K562 (cell line): ENCODE measurements around the gene TRMT44. TPM values are rescaled to one million over a fixed set of nuclear protein-coding genes. Genes with fewer than 3 reads are reported as not detected.

Source experiments
- ATAC-seq: fragments of 200-7000 bp; cut with Tn5 transposase; 3 replicates; pipeline ENCODE4 v1.9.1; 2020; ENCODE audit warnings: moderate library complexity
- BruUV-seq: library from RNA; stranded (reverse); fragments of 400-500 nt; replicated peaks from 2 replicates; lab custom pipeline; 2021; lab: Mats Ljungman, UMichigan
- CTCF ChIA-PET: fragments of 300-600 bp; formaldehyde crosslinking; extraction: SDS; loops from one replicate; lab custom pipeline; 2021; ENCODE audit warnings: low intra/inter-chr PET ratio; lab: Yijun Ruan, JAX
- POLR2A ChIA-PET: fragments of 300-600, 350-650 bp; sonication (Branson Sonifier 250); formaldehyde crosslinking; extraction: SDS; loops from one replicate; lab custom pipeline; 2021; ENCODE audit warnings: antibody characterized with exemption, inconsistent platforms; lab: Yijun Ruan, JAX
- DNase-seq, 4 experiments: peaks; one replicate each; pipeline versions ENCODE4 v3.0.0 to v3.0.0-alpha.2; 2011 to 2018; ENCODE audit warnings: low spot score in 3 of 4, mixed read lengths in 3 of 4; ENCODE audit errors: extremely low read depth in 1 of 4
- FAIRE-seq: peaks from 2 replicates; lab custom pipeline; 2011; peaks lifted over from hg19 to GRCh38; lab: Jason Lieb, UNC
- H2AFZ ChIP-seq: 2 replicates; pipeline ENCODE4 v1.6.0; 2011; ENCODE audit warnings: low read depth, low read length, control low read depth, inconsistent platforms
- H3K27ac ChIP-seq: fragments of 200-600 bp; 3 replicates; pipeline ENCODE4 v1.8.0; 2011; ENCODE audit warnings: low read depth, mild to moderate bottlenecking, control low read depth, inconsistent platforms, low read length, moderate library complexity, mixed read lengths; ENCODE audit errors: extremely low read depth
- H3K27me3 ChIP-seq, 2 experiments: fragments of 300-600 bp in 1 of 2; 2 replicates in 1 of 2; 3 replicates in 1 of 2; pipeline versions ENCODE4 v1.6.0 to v1.8.0; 2011; ENCODE audit warnings: inconsistent platforms in 2 of 2, low read length in 2 of 2, mild to moderate bottlenecking in 1 of 2, mixed read lengths in 1 of 2, moderate library complexity in 1 of 2; ENCODE audit not compliant: control insufficient read depth in 2 of 2, insufficient read depth in 2 of 2
- H3K36me3 ChIP-seq: fragments of 300-600 bp; 3 replicates; pipeline ENCODE4 v1.8.0; 2011; ENCODE audit warnings: mild to moderate bottlenecking, low read length, inconsistent platforms; ENCODE audit not compliant: control insufficient read depth, insufficient read depth
- H3K4me1 ChIP-seq, 2 experiments: fragments of 200-600 bp in 1 of 2; replicated peaks in 1 of 2; 2 replicates in 1 of 2; 3 replicates in 1 of 2; pipeline versions ENCODE4 v1.5.1 to v1.8.0; 2011; ENCODE audit warnings: inconsistent platforms in 2 of 2, low read length in 2 of 2, mild to moderate bottlenecking in 1 of 2, mixed read lengths in 1 of 2, moderate library complexity in 1 of 2; ENCODE audit not compliant: control insufficient read depth in 2 of 2, insufficient read depth in 2 of 2
- H3K4me2 ChIP-seq: 2 replicates; pipeline ENCODE4 v1.6.1; 2011; ENCODE audit warnings: low read length, control low read depth, inconsistent platforms, mixed read lengths; ENCODE audit not compliant: insufficient read depth
- H3K4me3 ChIP-seq: fragments of 200-600 bp; sonication (generic), shearing (Covaris generic); 2 replicates; pipeline ENCODE4 v1.5.1; 2016; ENCODE audit warnings: control low read depth, inconsistent platforms
- H3K79me2 ChIP-seq: fragments of 200-600 bp; 3 replicates; pipeline ENCODE4 v1.8.0; 2011; ENCODE audit warnings: low read length, inconsistent platforms; ENCODE audit not compliant: control insufficient read depth, insufficient read depth
- H3K9ac ChIP-seq, 2 experiments: 2 replicates each; pipeline versions ENCODE4 v1.6.0 to v1.6.1; 2011; ENCODE audit warnings: low read depth in 2 of 2, low read length in 2 of 2, control low read depth in 1 of 2, inconsistent platforms in 1 of 2, mild to moderate bottlenecking in 1 of 2, mixed read lengths in 1 of 2; ENCODE audit not compliant: insufficient read depth in 1 of 2
- H3K9me1 ChIP-seq: one replicate; pipeline ENCODE4 v1.6.0; 2011; ENCODE audit warnings: inconsistent platforms, mild to moderate bottlenecking, low read length, moderate library complexity; ENCODE audit not compliant: control insufficient read depth, insufficient read depth
- H3K9me3 ChIP-seq: replicated peaks from 2 replicates; pipeline ENCODE4 v1.5.1; 2011; ENCODE audit warnings: low read depth, low read length, inconsistent platforms; ENCODE audit not compliant: control insufficient read depth, insufficient read depth
- H4K20me1 ChIP-seq: replicated peaks from 2 replicates; pipeline ENCODE4 v1.6.1; 2011; ENCODE audit warnings: low read length, inconsistent platforms, mixed read lengths; ENCODE audit not compliant: control insufficient read depth, insufficient read depth
- CXXC5 ChIP-seq: fragments of 250-450 bp; sonication (Bioruptor Pico); IDR thresholded peaks from 2 replicates; pipeline ENCODE4 v1.8.0; 2022; ENCODE audit warnings: inconsistent platforms, mild to moderate bottlenecking, moderate library complexity
- EP400 ChIP-seq: fragments of 450-650 bp; IDR thresholded peaks from 2 replicates; pipeline ENCODE4 v1.6.1; 2017; ENCODE audit warnings: antibody characterized with exemption, mild to moderate bottlenecking, moderate library complexity
- IRF1 ChIP-seq: sonication (generic); formaldehyde crosslinking; IDR thresholded peaks from 2 replicates; pipeline ENCODE4 v1.8.0; 2022; ENCODE audit warnings: missing genetic modification reagents, mild to moderate bottlenecking, borderline replicate concordance
- OTX1 ChIP-seq: fragments of 450-650 bp; formaldehyde crosslinking; IDR thresholded peaks from 2 replicates; pipeline ENCODE4 v1.4.0; 2022; ENCODE audit warnings: mild to moderate bottlenecking
- PBX2 ChIP-seq, 2 experiments: IDR thresholded peaks in 1 of 2; conservative IDR thresholded peaks in 1 of 2; 2 replicates each; pipeline ENCODE4 v1.6.1; 2016; ENCODE audit warnings: low read depth in 2 of 2, mild to moderate bottlenecking in 1 of 2, missing compliant biosample characterization in 1 of 2, missing genetic modification characterization in 1 of 2, moderate library complexity in 1 of 2
- SMARCE1 ChIP-seq: fragments of 450-650 bp; IDR thresholded peaks from 2 replicates; pipeline ENCODE4 v1.7.1; 2016; ENCODE audit warnings: mild to moderate bottlenecking
- TAF1 ChIP-seq: IDR thresholded peaks from 2 replicates; pipeline ENCODE4 v1.6.1; 2011; ENCODE audit warnings: mild to moderate bottlenecking, low read length, moderate library complexity; ENCODE audit not compliant: insufficient read depth, control insufficient read depth, severe bottlenecking; ENCODE audit errors: extremely low read depth
- THRB ChIP-seq: fragments of 450-650 bp; formaldehyde crosslinking; conservative IDR thresholded peaks from 2 replicates; pipeline ENCODE4 v1.4.0; 2022; ENCODE audit warnings: mild to moderate bottlenecking, missing genetic modification characterization
- ZNF212 ChIP-seq: fragments of 450-650 bp; formaldehyde crosslinking; IDR thresholded peaks from 2 replicates; pipeline ENCODE4 v1.4.0; 2020; ENCODE audit warnings: mild to moderate bottlenecking
- WGBS: fragments of 100-300 bp; shearing (Covaris generic); methylation state at CpG from one replicate; pipeline ENCODE4 v1.1.6; 2016; ENCODE audit warnings: low coverage, mixed read lengths; ENCODE audit not compliant: insufficient coverage; ENCODE audit errors: missing lambda C conversion rate; 5-methylcytosine and 5-hydroxymethylcytosine counted together
- in situ Hi-C: fragments of 300-500 bp; cut with MboI; formaldehyde crosslinking; loops from 4 replicates; pipeline ENCODE4 v1.15.0; 2018; ENCODE audit warnings: inconsistent platforms, mixed read lengths
- intact Hi-C: fragments of 100-400 bp; cut with micrococcal nuclease; formaldehyde crosslinking; loops from 2 replicates; pipeline ENCODE4 v1.14.2; 2022
- polyA plus RNA-seq, 8 experiments: library from polyadenylated mRNA; depleted of rRNA in 4 of 8; stranded (reverse) in 5 of 8; unstranded in 3 of 8; fragments of >200 nt; fragmentation: Nextera tagmentation in 2 of 8; fragmentation: Illumina TruSeq in 1 of 8; extraction: Ambion mirVana in 2 of 8; extraction: Trizol in 1 of 8; gene quantifications; 2 replicates each; pipeline versions ENCODE4 v1.2.1 to v1.2.3, GENCODE V29; 2011 to 2014; ENCODE audit warnings: inconsistent platforms in 1 of 8, missing spikeins in 1 of 8
- total RNA-seq, 7 experiments: library from RNA; depleted of rRNA in 6 of 7; stranded (reverse); fragments of >200 nt in 6 of 7; fragmentation: Illumina TruSeq in 2 of 7; extraction: Trizol in 2 of 7; gene quantifications; 2 replicates each; pipeline versions ENCODE4 v1.2.1 to v1.2.3, GENCODE V29; 2011 to 2021; ENCODE audit warnings: low replicate concordance in 1 of 7
- TF ChIP-seq, protein P1 (sequence below), 2 experiments: IDR thresholded peaks; 2 replicates each; pipeline ENCODE4 v1.6.1; 2012; ENCODE audit warnings: improper control_type of control experiment in 2 of 2, low read depth in 2 of 2, low read length in 2 of 2, borderline replicate concordance in 1 of 2
- TF ChIP-seq, protein P2 (sequence below): fragments of 250-450 bp; sonication (Bioruptor Pico); IDR thresholded peaks from 2 replicates; pipeline ENCODE4 v1.9.0; 2021; ENCODE audit warnings: mild to moderate bottlenecking, inconsistent platforms

Gene TRMT44
- total and polyA plus RNA-seq, 9 of the 15 experiments (the other 6 are each of a cell fraction or from before 2014, with no cell fraction given): 1.2 to 18.6 (median 10.0) TPM

GRCh38 chr4:8405516-8405875, 35.1 kb upstream of the TRMT44 start:
- Histone ChIP-seq H3K9me3 (no peaks in the 10 kb centered on the region), H3K36me3 (no peaks in the 10 kb centered on the region), H3K27me3 (no peaks in the 10 kb centered on the region), H4K20me1 (no peaks in the 10 kb centered on the region; the same call in 1 of the 2 replicates), H3K27ac (no peak overlapping the region), H3K9me1 (peaks cover 7% of the 10 kb centered on the region), H3K4me3 (no peak overlapping the region), H3K4me1 (peaks cover 16 to 27% of the 10 kb centered on the region in 2 experiments; a peak in 4 of 5 replicates), H2AFZ (no peak overlapping the region), H3K4me2 (no peak overlapping the region), H3K79me2 (no peaks in the 10 kb centered on the region), H3K9ac (peak overlapping the region in 1 of 2 experiments; percentile 26; a peak in 1 of 4 replicates)
- WGBS: 66% methylated on average over 9 of the region's 9 CpGs
- ChIA-PET CTCF (interaction anchor here (1.6 to 4.9 kb wide), 2 partner anchors 163 to 164 kb away, joined by 5 to 69 read pairs; no protein-coding TSS in a partner anchor), POLR2A (interaction anchor here (0.6 kb wide), 1 partner anchor 26 kb away, joined by 4 read pairs; no protein-coding TSS in a partner anchor)
- FAIRE-seq: no peak
- DNase-seq: no peak
- no TSS peak for BruUV-seq
- ATAC-seq: no peak
- intact Hi-C loops (loop anchor here (10.0 kb wide), 1 partner anchor 231 kb away; no protein-coding TSS in a partner anchor), in situ Hi-C loops (loop anchor here (10.0 kb wide), 1 partner anchor 241 kb away; no protein-coding TSS in a partner anchor)
- TF ChIP-seq, protein P1, sequence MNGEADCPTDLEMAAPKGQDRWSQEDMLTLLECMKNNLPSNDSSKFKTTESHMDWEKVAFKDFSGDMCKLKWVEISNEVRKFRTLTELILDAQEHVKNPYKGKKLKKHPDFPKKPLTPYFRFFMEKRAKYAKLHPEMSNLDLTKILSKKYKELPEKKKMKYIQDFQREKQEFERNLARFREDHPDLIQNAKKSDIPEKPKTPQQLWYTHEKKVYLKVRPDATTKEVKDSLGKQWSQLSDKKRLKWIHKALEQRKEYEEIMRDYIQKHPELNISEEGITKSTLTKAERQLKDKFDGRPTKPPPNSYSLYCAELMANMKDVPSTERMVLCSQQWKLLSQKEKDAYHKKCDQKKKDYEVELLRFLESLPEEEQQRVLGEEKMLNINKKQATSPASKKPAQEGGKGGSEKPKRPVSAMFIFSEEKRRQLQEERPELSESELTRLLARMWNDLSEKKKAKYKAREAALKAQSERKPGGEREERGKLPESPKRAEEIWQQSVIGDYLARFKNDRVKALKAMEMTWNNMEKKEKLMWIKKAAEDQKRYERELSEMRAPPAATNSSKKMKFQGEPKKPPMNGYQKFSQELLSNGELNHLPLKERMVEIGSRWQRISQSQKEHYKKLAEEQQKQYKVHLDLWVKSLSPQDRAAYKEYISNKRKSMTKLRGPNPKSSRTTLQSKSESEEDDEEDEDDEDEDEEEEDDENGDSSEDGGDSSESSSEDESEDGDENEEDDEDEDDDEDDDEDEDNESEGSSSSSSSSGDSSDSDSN (IDR thresholded peaks at IDR 0.05; ENCODE audit: borderline replicate concordance in 1 of 2, low read depth in 2 of 2, low read length in 2 of 2): no peak
- TF ChIP-seq ZNF212 (CRISPR knock-in tag): no peak
- no peak for TF ChIP-seq SMARCE1
- TF ChIP-seq THRB: no peak
- no peak for TF ChIP-seq CXXC5 (CRISPR knock-in tag)
- TF ChIP-seq PBX2 (CRISPR knock-in tag; IDR thresholded peaks at IDR 0.05; ENCODE audit: low read depth): no peak
- TF ChIP-seq PBX2 (tag; conservative IDR thresholded peaks at IDR 0.05; ENCODE audit: low read depth): no peak
- TF ChIP-seq, protein P2, sequence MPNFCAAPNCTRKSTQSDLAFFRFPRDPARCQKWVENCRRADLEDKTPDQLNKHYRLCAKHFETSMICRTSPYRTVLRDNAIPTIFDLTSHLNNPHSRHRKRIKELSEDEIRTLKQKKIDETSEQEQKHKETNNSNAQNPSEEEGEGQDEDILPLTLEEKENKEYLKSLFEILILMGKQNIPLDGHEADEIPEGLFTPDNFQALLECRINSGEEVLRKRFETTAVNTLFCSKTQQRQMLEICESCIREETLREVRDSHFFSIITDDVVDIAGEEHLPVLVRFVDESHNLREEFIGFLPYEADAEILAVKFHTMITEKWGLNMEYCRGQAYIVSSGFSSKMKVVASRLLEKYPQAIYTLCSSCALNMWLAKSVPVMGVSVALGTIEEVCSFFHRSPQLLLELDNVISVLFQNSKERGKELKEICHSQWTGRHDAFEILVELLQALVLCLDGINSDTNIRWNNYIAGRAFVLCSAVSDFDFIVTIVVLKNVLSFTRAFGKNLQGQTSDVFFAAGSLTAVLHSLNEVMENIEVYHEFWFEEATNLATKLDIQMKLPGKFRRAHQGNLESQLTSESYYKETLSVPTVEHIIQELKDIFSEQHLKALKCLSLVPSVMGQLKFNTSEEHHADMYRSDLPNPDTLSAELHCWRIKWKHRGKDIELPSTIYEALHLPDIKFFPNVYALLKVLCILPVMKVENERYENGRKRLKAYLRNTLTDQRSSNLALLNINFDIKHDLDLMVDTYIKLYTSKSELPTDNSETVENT (CRISPR knock-in tag): no peak
- TF ChIP-seq EP400: no peak
- no peak for TF ChIP-seq TAF1
- no peak for TF ChIP-seq OTX1
- TF ChIP-seq IRF1 (CRISPR knock-in tag): no peak
